Airway epithelial cell (primary cell): ENCODE data around the gene PRDM5. TPM values are rescaled to one million over a fixed set of nuclear protein-coding genes. Genes with fewer than 3 reads are reported as not detected.

ENCODE experiments used
- total RNA-seq: library from RNA; depleted of rRNA; stranded (reverse); fragments of >200 nt; gene quantifications from 2 replicates; pipeline ENCODE4 v1.2.3, GENCODE V29; 2015

The PRDM5 gene
- total RNA-seq, result 2.1 and 3.1 TPM in 2 replicates

GRCh38 chr4:120922381-120923206 is at the start of gene PRDM5:
Gene PRDM5, minus strand, starts transcription at chr4:120922726. Its CDS starts 118 bp downstream, at chr4:120922608.

Other genes starting within 250 kb of the PRDM5 start
- gene NDNF, start 149.8 kb upstream of the PRDM5 start, total RNA-seq, result 0.09 TPM in 1 of 2 replicates, not detected in the other
- not detected in 2 replicates for gene TNIP3, start 241.6 kb upstream of the PRDM5 start, total RNA-seq